Panc1 (cell line): ENCODE data around the gene SNAP47. TPM values are rescaled to one million over a fixed set of nuclear protein-coding genes. Genes with fewer than 3 reads are reported as not detected.

Experiments used
- ATAC-seq: fragments of 200-7000 bp; cut with Tn5 transposase; 2 replicates; pipeline ENCODE4 v1.9.1; 2020; ENCODE audit warnings: mild to moderate bottlenecking, moderate library complexity
- BruUV-seq: library from RNA; stranded (reverse); fragments of 400-500 nt; replicated peaks from 2 replicates; lab custom pipeline; 2021; lab: Mats Ljungman, UMichigan
- CTCF ChIA-PET: fragments of 300-600 bp; sonication (Branson Sonifier 250); formaldehyde crosslinking; loops from one replicate; lab custom pipeline; 2022; ENCODE audit warnings: antibody characterized with exemption; lab: Charles Lee
- POLR2A ChIA-PET: fragments of 300-600 bp; sonication (Branson Sonifier 250); formaldehyde crosslinking; loops from one replicate; lab custom pipeline; 2022; ENCODE audit warnings: antibody characterized with exemption; lab: Charles Lee
- DNase-seq: peaks from one replicate; pipeline ENCODE4 v3.0.0-alpha.2; 2010; ENCODE audit warnings: low read depth, low spot score
- H3K27ac ChIP-seq: 2 replicates; pipeline ENCODE4 v1.5.1; 2011; ENCODE audit warnings: mild to moderate bottlenecking, low read length, inconsistent platforms
- H3K27me3 ChIP-seq: fragments of 200-500 bp; sonication (Bioruptor generic); 2 replicates; pipeline ENCODE4 v1.6.0; 2014; ENCODE audit warnings: low read length, inconsistent platforms; ENCODE audit not compliant: control insufficient read depth, insufficient read depth
- H3K36me3 ChIP-seq: fragments of 200-500 bp; sonication (Bioruptor generic); 2 replicates; pipeline ENCODE4 v1.5.1; 2014; ENCODE audit warnings: inconsistent platforms, mild to moderate bottlenecking, low read length, moderate library complexity; ENCODE audit not compliant: control insufficient read depth, insufficient read depth
- H3K4me1 ChIP-seq: 2 replicates; pipeline ENCODE4 v1.5.1; 2011; ENCODE audit warnings: inconsistent platforms, mild to moderate bottlenecking, low read length, moderate library complexity; ENCODE audit not compliant: control insufficient read depth, insufficient read depth
- H3K4me3 ChIP-seq, 2 experiments: 2 replicates each; pipeline ENCODE4 v1.5.1; 2011 to 2012; ENCODE audit warnings: low read depth in 2 of 2, low read length in 2 of 2, mild to moderate bottlenecking in 2 of 2, inconsistent platforms in 1 of 2, moderate library complexity in 1 of 2
- H3K9me3 ChIP-seq: fragments of 200-500 bp; sonication (Bioruptor generic); 2 replicates; pipeline ENCODE4 v1.5.1; 2014; ENCODE audit warnings: low read depth, mild to moderate bottlenecking, inconsistent platforms, low read length, moderate library complexity; ENCODE audit not compliant: control insufficient read depth, insufficient read depth
- POLR2AphosphoS5 ChIP-seq: IDR thresholded peaks from 2 replicates; pipeline ENCODE4 v1.6.1; 2012; ENCODE audit warnings: mild to moderate bottlenecking, low read depth, low read length, moderate library complexity
- SIN3A ChIP-seq: IDR thresholded peaks from 2 replicates; pipeline ENCODE4 v1.6.1; 2012; ENCODE audit warnings: low read depth, mild to moderate bottlenecking, low read length, moderate library complexity, borderline replicate concordance; ENCODE audit not compliant: insufficient read depth
- TCF7L2 ChIP-seq: IDR thresholded peaks from 2 replicates; pipeline ENCODE4 v1.6.1; 2011; ENCODE audit warnings: mild to moderate bottlenecking, low read depth, low read length, inconsistent platforms
- in situ Hi-C: cut with HindIII; loops from 2 replicates; pipeline ENCODE4 v1.10.0; 2016; ENCODE audit warnings: low sequenced_read_pairs, low pct_unique_long_range_greater_than_20kb
- intact Hi-C: fragments of 100-400 bp; cut with micrococcal nuclease; formaldehyde crosslinking; loops from one replicate; pipeline ENCODE4 v1.10.0; 2022; ENCODE audit not compliant: unreplicated experiment
- total RNA-seq: library from RNA; stranded (reverse); gene quantifications from one replicate; pipeline ENCODE4 v1.2.1, GENCODE V29; 2021; ENCODE audit not compliant: unreplicated experiment
- TF ChIP-seq, protein P1 (sequence below), 2 experiments: IDR thresholded peaks; 2 replicates each; pipeline ENCODE4 v1.6.1; 2011 to 2012; ENCODE audit warnings: low read depth in 2 of 2, control low read depth in 1 of 2, low read length in 1 of 2, mild to moderate bottlenecking in 1 of 2, moderate library complexity in 1 of 2; ENCODE audit not compliant: insufficient read depth in 1 of 2
- TF ChIP-seq, protein P2 (sequence below): fragments of 450-650 bp; IDR thresholded peaks from 2 replicates; pipeline ENCODE4 v1.5.1; 2017; ENCODE audit warnings: mild to moderate bottlenecking

Gene SNAP47
- total RNA-seq, 1 experiment from 2014 or later = 55.6 TPM

DNA sequence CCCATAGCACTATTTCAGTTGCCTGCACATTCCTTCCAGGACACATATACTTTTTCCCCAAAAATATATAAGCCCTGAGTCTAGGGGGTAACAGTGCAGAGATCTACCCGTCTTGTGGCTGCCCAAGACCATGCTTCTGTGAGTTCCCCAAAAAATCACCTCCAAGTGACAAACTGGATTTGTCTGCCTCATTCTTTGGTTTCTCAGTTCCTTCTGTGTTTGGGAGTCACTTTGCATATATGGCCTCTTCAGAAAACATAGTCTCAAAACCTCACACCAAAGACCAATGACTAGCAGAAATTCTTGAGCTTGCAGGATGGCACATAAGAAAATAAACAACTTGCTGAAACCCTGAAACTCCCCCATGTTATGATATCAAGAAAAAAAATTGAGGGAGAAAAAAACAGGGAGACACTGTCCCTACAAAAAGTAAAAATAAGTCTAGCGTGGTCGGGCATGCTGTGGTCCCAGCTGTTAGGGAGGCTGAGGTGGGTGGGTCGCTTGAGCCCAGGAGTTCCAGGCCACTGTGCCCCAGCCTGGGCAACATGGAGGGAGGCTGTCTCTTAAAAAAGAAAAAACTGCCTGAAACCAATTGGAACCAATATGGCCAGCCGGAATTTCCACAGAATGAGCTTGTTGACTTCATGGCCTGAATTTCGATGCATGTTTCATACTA, 8.2 kb upstream of the SNAP47 start:
- H3K27me3 ChIP-seq = no peaks in the 10 kb centered on the region
- peaks cover 33% of the 10 kb centered on the region for H3K4me1 ChIP-seq
- no peak for TF ChIP-seq TCF7L2
- no peak for TF ChIP-seq POLR2AphosphoS5
- TF ChIP-seq, protein P1, sequence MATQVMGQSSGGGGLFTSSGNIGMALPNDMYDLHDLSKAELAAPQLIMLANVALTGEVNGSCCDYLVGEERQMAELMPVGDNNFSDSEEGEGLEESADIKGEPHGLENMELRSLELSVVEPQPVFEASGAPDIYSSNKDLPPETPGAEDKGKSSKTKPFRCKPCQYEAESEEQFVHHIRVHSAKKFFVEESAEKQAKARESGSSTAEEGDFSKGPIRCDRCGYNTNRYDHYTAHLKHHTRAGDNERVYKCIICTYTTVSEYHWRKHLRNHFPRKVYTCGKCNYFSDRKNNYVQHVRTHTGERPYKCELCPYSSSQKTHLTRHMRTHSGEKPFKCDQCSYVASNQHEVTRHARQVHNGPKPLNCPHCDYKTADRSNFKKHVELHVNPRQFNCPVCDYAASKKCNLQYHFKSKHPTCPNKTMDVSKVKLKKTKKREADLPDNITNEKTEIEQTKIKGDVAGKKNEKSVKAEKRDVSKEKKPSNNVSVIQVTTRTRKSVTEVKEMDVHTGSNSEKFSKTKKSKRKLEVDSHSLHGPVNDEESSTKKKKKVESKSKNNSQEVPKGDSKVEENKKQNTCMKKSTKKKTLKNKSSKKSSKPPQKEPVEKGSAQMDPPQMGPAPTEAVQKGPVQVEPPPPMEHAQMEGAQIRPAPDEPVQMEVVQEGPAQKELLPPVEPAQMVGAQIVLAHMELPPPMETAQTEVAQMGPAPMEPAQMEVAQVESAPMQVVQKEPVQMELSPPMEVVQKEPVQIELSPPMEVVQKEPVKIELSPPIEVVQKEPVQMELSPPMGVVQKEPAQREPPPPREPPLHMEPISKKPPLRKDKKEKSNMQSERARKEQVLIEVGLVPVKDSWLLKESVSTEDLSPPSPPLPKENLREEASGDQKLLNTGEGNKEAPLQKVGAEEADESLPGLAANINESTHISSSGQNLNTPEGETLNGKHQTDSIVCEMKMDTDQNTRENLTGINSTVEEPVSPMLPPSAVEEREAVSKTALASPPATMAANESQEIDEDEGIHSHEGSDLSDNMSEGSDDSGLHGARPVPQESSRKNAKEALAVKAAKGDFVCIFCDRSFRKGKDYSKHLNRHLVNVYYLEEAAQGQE (IDR thresholded peaks at IDR 0.05; ENCODE audit: insufficient read depth in 1 of 2, low read depth in 2 of 2, low read length in 1 of 2) = no peak
- no peak for TF ChIP-seq SIN3A
- TF ChIP-seq, protein P2, sequence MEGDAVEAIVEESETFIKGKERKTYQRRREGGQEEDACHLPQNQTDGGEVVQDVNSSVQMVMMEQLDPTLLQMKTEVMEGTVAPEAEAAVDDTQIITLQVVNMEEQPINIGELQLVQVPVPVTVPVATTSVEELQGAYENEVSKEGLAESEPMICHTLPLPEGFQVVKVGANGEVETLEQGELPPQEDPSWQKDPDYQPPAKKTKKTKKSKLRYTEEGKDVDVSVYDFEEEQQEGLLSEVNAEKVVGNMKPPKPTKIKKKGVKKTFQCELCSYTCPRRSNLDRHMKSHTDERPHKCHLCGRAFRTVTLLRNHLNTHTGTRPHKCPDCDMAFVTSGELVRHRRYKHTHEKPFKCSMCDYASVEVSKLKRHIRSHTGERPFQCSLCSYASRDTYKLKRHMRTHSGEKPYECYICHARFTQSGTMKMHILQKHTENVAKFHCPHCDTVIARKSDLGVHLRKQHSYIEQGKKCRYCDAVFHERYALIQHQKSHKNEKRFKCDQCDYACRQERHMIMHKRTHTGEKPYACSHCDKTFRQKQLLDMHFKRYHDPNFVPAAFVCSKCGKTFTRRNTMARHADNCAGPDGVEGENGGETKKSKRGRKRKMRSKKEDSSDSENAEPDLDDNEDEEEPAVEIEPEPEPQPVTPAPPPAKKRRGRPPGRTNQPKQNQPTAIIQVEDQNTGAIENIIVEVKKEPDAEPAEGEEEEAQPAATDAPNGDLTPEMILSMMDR = no peak
- DNase-seq (no peak), ATAC-seq (no peak)
- BruUV-seq = no TSS peak
- H3K36me3 ChIP-seq = no peaks in the 10 kb centered on the region
- ChIA-PET POLR2A (no interaction called here), CTCF (no interaction called here)
- intact Hi-C loops (loop anchor here (2.0 kb wide), 1 partner anchor 246 kb away; no protein-coding TSS in a partner anchor), in situ Hi-C loops (no loop called here)
- no peak overlapping the region for H3K4me3 ChIP-seq
- H3K27ac ChIP-seq = no peak overlapping the region
- H3K9me3 ChIP-seq = no peaks in the 10 kb centered on the region

DNA sequence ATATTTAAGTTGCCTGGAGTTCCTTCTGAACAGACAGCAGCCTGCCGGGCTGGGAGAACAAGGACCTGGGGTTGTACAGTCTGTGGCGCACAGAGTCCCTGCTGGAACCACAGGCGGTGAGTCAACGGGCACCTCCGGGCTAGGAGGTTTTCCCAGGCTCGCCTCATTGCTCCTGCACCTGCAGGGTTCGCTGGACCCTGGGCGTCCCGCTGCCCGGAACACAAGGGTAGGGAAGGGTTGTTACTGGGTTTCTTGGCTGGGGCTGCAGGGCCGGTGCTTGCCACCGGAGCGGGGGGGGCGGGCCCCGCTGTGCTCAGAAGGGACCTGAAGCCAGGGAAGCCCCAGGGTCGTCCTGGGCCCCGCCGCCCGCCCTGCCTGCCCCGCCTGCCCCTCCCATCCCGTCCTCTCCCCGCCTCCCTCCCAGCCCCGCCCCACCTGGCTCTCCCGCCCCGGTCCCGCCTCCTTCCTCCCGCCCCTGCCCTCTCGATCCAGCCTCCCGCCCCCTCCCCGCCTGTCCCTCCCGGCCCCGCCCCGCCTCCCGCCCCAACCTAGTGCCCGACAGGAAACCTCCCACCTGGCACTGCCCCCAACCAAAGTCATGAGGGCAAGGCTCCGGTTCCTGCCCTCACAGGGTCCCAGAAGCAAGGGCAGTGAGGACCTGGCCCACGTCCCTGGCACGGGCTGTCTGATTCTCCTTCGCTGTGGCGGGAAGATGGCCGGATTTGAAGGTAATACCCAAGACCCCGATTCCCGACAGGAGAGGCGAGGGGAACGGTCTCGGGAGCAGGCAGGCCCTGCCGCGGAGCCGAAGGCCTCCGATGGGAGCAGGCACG, 7.0 kb upstream of the SNAP47 start:
- ATAC-seq (peak; percentile 76), DNase-seq (no peak)
- no peaks in the 10 kb centered on the region for H3K27me3 ChIP-seq
- no peaks in the 10 kb centered on the region for H3K36me3 ChIP-seq
- peak overlapping the region; percentile 65 to 80 for H3K4me3 ChIP-seq
- CTCF ChIA-PET = no interaction called here
- H3K9me3 ChIP-seq = no peaks in the 10 kb centered on the region
- intact Hi-C loops = no loop called here
- POLR2A ChIA-PET = no interaction called here
- in situ Hi-C loops = no loop called here
- peak overlapping the region; percentile 83 for H3K27ac ChIP-seq
- BruUV-seq = no TSS peak
- peaks cover 33% of the 10 kb centered on the region for H3K4me1 ChIP-seq
- TF ChIP-seq, protein P2 = no peak
- TF ChIP-seq SIN3A = no peak
- no peak for TF ChIP-seq TCF7L2
- TF ChIP-seq, protein P1 (IDR thresholded peaks at IDR 0.05; ENCODE audit: insufficient read depth in 1 of 2, low read depth in 2 of 2, low read length in 1 of 2) = no peak
- TF ChIP-seq POLR2AphosphoS5 = no peak
